Measurements from ENCODE around the gene ALK.

ALK gene

GRCh38 chr2:29269765-29270109 is 651.6 kb downstream of the ALK start:
- no peak for TF ChIP-seq CTCF (IDR thresholded peaks at IDR 0.05; ENCODE audit: control insufficient read depth, extremely low read depth, insufficient read depth)
- no peak for DNase-seq (ENCODE audit: low read depth)
- H3K4me3 ChIP-seq (ENCODE audit: low read depth, low read length) = no peak overlapping the region

GRCh38 chr2:29269095-29269764 is 652.2 kb downstream of the ALK start:
- TF ChIP-seq CTCF (IDR thresholded peaks at IDR 0.05; ENCODE audit: control insufficient read depth, extremely low read depth, insufficient read depth) = no peak
- H3K4me3 ChIP-seq (ENCODE audit: low read depth, low read length) = no peak overlapping the region
- DNase-seq (ENCODE audit: low read depth) = no peak

- no peak for TF ChIP-seq CTCF (IDR thresholded peaks at IDR 0.05; ENCODE audit: control insufficient read depth, extremely low read depth, insufficient read depth)
These were observed 653.7 kb downstream of the ALK start for GRCh38 chr2:29267720-29268119.

GRCh38 chr2:29263886-29264285 is 657.5 kb downstream of the ALK start:
- no peak for TF ChIP-seq CTCF (IDR thresholded peaks at IDR 0.05; ENCODE audit: control insufficient read depth, extremely low read depth, insufficient read depth)
- DNase-seq (ENCODE audit: low read depth) = no peak
- H3K4me3 ChIP-seq (ENCODE audit: low read depth, low read length) = no peak overlapping the region

More at GRCh38 chr2:29267720-29268119, 653.7 kb downstream of the ALK start:
- no peak for DNase-seq (ENCODE audit: low read depth)
- H3K4me3 ChIP-seq (ENCODE audit: low read depth, low read length) = no peak overlapping the region

- DNase-seq (ENCODE audit: low read depth) = no peak
- H3K4me3 ChIP-seq (ENCODE audit: low read depth, low read length) = no peak overlapping the region
- TF ChIP-seq CTCF (IDR thresholded peaks at IDR 0.05; ENCODE audit: control insufficient read depth, extremely low read depth, insufficient read depth) = no peak
These were observed 658.6 kb downstream of the ALK start for GRCh38 chr2:29262681-29263260.

- DNase-seq (ENCODE audit: low read depth) = no peak
- H3K4me3 ChIP-seq (ENCODE audit: low read depth, low read length) = no peak overlapping the region
- no peak for TF ChIP-seq CTCF (IDR thresholded peaks at IDR 0.05; ENCODE audit: control insufficient read depth, extremely low read depth, insufficient read depth)
These were observed 660.4 kb downstream of the ALK start for GRCh38 chr2:29261003-29261402.
